ENCODE results near the gene BEND6.

The BEND6 gene

GRCh38 chr6:56944661-56945060, 10.2 kb upstream of the BEND6 start:
- DNase-seq: no peak

DNA sequence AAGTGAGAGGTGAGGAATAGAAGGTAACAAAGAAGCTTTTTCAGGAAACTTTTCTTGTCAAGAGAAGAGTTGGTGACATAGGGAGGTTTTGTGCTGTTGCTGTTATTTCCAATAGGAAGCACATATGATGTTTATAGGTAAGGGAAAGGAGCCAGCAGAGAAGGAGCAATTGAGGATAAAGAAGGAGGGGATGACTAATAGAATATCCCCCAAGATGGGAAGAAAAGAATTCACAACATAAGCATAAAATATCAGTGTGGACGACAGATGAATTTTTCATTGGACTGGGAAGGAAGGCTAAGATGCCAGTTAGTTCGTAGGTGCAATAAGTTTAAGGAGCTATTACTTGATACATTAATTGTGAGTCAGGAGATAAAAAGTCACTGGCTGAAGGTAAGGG, 8.5 kb upstream of the BEND6 start:
- DNase-seq: no peak

GRCh38 chr6:56947924-56948323, 7.0 kb upstream of the BEND6 start:
- DNase-seq: no peak

DNA sequence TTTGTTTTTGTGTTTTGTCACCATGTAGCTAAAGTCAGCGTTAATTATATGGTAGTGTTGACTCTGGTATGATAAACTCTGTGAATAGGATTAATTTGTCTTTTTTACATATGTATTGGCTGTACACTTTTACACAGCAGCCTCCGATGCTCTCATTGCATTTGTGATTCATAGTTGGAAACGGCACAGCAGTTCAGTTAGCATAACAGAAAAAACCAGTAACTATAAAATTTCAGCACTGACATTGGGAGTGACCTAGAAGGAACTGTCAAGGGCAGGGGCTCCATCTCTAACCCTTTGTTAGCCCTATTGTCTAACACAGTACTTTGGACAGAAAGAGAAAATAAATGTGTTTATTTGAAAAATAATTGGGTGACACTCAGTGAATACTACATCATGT, 5.6 kb upstream of the BEND6 start:
- DNase-seq: no peak

- no peak for DNase-seq
Observed at GRCh38 chr6:56949925-56950495, 4.9 kb upstream of the BEND6 start.

- DNase-seq: no peak
Observed at GRCh38 chr6:56951049-56951831, 3.7 kb upstream of the BEND6 start.

- peak in 1 of 2 donors; percentile 9 for DNase-seq
Observed at GRCh38 chr6:56953597-56954402, 1.1 kb upstream of the BEND6 start.

DNA sequence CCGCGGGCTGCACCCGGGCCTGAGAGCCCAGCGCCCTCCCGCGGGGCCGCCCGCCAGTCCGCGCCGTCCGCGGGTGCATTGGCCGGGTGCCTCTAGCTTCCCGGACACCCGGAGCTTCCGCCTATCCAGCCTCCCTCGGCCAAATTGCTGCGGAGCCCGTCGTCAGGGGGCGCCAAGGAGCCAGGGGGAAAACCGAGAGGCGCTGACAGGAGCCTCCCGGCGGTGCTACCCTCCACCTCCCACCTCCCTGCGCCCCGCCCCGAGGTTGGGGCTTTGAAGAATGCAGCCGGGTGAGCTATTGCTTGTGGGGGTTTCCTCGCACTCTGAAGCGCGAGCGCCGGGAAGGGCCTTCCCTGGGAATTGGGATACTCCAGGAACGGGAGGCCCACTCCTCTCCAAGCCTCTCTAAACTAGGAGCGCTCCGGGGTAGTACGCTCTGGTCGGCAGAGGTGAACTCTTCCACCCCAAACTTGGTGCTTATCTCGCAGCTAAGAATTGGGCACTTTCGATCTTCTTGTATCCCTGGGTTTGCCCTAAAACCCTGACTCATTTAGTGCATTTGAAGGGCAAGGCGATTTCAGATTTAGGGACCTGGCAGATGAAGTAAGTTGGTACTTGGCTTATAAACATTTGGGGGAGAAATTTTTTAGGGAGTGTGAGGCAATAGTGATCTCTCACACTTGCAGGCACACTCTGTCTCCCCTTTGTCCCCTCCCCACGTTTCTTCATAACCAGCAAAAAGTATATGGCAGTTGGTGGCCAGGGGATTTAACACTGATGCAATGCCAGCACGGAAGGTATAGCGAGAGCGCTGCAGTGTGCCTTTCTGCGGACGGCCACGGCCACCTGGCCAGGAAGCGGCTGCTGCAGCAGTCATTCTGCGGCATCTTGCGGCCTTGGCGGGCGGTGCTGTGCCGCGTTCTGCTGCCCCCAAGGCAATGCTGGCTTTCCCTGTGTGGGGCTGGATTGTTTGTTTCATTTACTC, 556 bp downstream of the BEND6 start:
- DNase-seq: peak; percentile 79 to 91

DNA sequence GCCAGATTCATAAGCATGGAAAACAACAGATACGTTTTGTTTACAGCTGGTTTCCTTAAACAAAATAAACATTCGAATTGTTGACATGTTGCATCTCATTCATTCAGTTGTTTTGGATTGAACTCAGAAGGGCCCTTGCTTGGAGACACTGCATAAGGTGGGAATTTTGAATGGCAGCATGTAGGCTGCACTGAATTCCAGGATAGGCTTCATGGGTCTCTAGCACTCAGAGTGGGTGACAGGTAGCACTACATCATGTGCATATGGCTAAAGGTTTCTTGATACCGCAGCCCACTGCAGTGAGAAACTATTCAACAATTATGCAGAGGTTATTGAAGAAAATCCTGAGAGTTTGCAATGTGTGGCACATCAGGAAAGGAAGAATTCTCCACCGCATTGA, 1.6 kb downstream of the BEND6 start:
- no peak for DNase-seq

- DNase-seq: no peak
Observed at GRCh38 chr6:56957856-56958255, 2.9 kb downstream of the BEND6 start.

DNA sequence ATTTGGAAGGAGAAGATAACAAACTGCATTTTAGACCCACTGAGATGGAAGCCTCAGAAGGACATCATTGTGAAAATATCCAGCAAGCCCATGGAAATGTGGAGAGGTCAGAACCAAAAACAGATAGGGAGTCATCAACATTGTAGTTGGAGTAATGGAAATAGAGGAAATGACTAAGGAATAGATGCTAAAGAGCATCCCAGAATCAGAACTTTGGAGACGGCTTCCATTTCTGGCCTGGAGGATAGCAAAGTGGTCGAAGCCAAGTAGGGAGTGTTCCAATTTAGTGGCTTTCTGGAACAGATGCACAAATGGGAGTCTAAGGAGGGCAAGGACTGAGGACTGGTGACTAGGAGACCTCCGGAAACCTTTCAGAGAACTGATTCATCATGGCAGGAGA, 3.6 kb downstream of the BEND6 start:
- DNase-seq: no peak

- DNase-seq: no peak
Observed at GRCh38 chr6:56959094-56959493, 4.2 kb downstream of the BEND6 start.

DNA sequence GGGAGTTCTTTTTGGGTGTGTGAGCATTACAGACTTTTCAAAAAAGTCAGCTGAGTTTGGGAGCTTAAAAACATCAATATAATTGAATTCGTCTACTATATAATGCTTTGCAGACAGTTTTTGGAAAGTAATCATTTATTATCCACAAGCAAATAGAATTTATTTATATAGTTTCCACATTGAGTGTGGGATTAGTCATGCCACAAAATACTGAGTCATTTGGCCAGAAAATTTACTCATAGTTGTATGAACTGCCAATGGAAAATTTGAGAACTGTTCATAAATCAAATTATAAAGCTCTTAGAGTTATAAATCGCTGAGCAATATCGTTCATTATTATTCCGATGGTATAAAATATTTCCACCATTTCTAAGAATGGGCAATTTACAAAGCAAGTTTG, 5.0 kb downstream of the BEND6 start:
- DNase-seq: no peak

GRCh38 chr6:56961151-56961550, 6.2 kb downstream of the BEND6 start:
- DNase-seq: no peak

GRCh38 chr6:56962441-56962840, 7.5 kb downstream of the BEND6 start:
- no peak for DNase-seq

DNA sequence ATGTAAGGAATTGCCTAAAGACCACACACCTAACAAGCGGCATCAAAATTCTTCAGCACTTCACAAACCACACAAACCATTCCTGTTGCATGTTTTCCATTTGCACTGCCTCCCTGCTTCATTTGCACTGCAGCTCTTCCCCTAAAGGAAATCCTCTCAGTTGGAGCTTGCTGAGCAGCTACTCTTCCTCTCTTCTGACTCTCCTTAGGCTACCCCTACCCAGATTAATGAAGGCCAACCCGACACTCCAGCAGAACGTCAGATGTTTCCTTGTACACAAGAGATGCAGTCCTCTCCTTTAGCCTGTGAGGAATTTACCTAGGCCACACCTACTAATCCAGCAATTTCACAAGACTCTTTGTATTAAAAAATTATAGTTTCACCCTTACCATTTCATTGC, 8.1 kb downstream of the BEND6 start:
- DNase-seq: no peak

DNA sequence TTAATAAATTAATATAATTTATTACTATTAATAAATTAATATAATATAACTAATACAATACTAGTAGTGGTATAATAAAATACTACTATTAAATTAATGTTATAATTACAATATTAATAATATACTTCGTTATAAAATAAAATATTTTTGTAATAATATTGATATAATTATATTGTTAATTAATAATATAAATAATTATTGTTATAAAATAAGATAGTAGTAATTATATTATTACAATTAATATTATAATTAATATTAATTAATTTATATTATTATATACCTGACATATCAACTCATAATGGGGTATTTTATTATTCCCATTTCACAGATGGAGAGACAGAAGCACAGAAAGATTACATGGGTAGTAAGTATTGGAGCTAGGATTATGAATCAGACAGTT, 8.9 kb downstream of the BEND6 start:
- DNase-seq: no peak

DNA sequence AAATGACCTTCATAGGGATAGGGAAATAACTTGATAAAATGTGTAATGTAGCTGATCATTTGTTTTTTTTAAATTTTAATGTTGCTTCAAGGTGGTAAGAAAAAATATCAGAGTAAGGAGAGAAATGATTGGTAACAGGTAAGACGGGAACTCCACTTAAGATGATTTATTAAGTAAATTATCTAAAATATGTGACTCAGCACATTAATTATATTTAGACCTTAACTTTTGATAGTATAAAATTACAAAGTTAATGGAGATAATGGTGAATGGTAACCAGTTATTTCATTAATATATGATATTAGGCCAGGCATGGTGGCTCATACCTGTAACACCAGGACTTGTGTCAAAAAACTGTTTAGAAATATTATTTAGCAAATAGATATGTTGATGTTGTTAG, 10.2 kb downstream of the BEND6 start:
- DNase-seq: no peak

DNA sequence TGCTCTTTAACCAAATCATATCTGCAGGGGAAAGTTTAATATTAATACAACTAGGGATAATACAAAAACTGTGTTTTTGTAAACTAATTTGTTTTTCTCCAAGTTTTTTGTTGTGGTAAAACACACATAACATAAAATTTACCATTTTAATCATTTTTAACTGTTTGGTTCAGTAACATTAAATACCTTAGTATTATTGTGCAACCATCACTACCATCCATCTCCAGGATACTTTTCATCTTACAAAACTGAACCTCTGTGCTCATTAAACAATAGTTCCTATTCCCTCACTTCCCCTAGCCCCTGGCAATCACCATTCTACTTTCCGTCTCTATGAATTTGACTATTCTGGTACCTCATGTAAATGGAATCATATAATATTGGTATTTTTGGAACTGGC, 15.9 kb downstream of the BEND6 start:
- DNase-seq: no peak

- DNase-seq: no peak
Observed at GRCh38 chr6:56977192-56977591, 22.3 kb downstream of the BEND6 start.

DNA sequence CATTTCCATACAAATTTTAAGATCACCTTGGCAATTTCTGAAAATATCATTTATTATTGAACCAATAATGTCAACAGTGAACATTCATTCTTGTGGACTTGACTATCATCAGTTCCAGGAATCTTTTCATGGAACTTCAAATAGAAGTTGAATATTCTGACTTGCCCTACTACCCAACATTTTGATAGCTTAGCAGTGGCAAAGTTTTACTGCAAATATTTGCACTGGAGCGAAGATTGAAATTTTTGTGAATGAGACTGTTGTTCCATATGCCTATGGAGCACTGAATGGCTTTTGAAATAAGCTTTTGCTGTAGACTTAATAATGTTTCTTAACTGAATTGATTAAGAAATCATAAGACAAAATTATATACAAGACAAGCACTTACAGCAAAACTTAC, 23.6 kb downstream of the BEND6 start:
- no peak for DNase-seq

DNA sequence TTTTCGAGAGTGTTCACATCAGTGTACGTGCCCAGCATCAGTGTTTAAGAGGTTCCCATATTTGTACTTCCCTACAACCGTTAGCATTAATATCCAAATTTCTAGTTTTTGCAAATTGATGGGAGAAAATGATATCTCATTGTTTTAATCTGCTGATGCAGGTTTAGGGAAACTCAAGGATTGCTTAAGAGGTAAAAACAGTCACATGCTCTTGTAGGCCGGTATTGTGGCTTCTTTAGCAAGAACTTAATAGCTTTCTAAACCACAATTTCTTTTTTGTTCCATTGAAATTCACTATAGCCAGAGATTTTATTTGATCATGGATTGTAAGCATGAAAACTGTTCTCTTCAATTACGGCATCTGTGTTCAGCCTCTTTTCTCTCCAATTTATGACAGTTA, 29.5 kb downstream of the BEND6 start:
- peak; percentile 53 to 54 for DNase-seq

DNA sequence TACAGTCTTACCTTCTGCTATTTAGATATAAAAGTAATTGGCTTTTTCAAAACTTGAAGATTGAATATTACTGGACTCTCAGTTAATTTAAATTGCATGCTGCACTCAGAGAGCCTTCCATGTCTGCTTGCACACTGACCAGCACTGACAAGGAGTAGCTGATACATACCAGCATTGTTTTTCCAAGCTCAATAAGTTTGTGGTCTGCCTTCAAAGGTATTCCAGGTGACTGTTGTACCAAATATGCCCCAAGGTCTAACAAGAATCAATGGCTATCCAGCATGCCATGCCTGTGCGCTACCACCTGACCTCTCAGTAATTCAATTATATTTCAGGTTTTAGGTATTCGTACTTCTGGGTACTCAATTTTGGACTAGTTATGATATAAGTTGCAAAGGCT, 30.0 kb downstream of the BEND6 start:
- peak in 1 of 2 donors; percentile 1 for DNase-seq

Measured in inflammatory macrophage treated with lipopolysaccharide for 1 hour (primary cell).